ENCODE measurements around the gene COL5A1. TPM values are rescaled to one million over a fixed set of nuclear protein-coding genes. Genes with fewer than 3 reads are reported as not detected.
A peak's percentile ranks its signal among the peaks of the same experiment; 100 is the strongest.

COL5A1 gene
- total RNA-seq, 1 donor from 2014 or later, result 21.6 TPM

DNA sequence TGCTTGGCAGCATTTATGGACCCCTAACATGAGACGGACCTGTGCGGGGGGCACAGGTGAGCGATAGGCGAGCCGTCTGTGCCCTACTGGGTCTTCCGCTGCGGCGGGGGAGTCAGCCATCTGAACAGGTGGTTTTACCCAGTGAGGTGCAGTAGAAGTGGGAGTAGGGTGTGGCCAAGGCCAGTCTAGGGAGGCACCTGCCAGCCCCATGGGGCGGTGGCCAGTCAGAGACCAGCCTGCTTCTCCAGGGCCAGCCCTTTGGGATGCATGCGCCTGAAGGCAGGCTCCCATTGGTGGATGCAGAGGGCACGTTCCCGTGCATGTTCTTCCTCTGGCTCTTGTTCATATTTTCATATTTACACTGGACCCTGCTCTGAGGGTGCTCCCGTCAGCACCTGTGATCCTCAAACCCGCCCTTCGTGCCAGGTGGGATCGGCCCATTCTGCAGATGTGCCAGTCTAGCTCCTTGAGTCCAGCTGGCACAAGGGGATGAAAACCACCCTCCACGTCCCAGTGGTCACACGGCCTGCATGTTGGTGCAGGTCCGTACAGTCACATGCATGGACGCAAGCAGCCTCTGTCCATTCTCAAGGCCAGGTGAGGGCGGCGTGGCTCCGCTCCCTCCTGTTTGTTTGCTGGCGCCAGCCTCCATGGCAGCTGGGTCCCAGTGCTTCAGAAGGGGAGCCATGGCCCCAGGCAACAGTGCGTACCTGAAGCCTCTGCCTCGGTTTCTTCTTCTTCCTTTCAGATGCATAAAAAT is 9.0 kb downstream of the COL5A1 start:
- no peak for DNase-seq (ENCODE audit: low spot score)
- intact Hi-C loops (cut with DNase I), result no loop called here

DNA sequence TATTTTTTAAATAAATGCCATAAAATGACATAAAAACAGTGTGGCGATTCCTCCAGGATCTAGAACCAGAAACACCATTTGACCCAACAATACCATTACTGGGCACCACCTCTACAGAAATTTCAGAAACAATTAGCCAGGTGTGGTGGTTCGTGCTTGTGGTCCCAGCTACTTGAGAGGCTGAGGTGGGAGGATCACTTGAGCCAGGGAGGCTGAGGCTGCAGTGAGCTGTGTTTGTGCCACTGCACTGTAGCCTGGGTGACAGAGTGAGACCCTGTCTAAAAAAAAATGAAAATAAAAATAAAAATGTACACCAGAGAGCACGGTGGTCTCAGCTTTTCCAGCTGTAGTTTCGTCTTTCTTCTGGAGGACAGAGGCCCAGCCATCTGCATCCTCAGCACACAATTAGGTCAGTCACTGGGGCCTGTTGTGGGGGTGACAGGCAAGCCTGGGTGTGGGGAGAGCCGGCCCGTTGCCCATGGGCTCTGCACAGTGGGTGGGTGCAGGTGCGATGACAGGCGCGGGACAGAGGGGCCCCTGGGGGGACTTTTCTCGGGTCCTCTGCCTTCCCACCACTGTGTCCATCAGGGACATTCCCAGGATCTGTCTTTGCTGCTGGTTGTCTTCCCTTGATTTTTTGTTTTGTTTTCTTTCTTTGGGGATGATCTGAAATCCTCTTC is 9.8 kb downstream of the COL5A1 start:
- intact Hi-C loops (cut with DNase I), result no loop called here
- no peak for DNase-seq (ENCODE audit: low spot score)

GRCh38 chr9:134652291-134653225 is 11.0 kb downstream of the COL5A1 start:
- DNase-seq (ENCODE audit: low spot score), result no peak
- intact Hi-C loops (cut with DNase I), result no loop called here

- DNase-seq (ENCODE audit: low spot score), result no peak
Measured at GRCh38 chr9:134653259-134654009, 11.8 kb downstream of the COL5A1 start.

DNA sequence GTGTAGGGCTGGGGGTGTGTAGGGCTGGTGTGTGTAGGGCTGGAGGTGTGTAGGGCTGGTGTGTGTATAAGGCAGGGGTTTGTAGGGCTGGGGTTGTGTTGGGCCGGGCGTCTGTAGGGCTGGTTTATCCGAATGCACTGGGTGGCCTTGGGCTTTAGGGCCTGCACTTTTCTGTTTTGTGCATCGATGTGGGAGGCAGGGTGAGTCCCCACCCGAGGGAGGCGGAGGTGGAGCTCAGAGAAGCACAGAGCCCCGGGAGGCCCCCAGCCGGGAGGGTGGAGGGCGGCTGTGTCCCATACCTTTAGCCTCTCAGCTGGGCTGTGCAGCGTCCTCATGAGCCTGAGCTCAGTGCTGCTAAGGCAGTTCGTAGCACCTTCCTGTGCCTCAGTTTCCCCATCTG is 13.5 kb downstream of the COL5A1 start:
- intact Hi-C loops (cut with DNase I), result no loop called here
- no peak for DNase-seq (ENCODE audit: low spot score)

More at GRCh38 chr9:134653259-134654009, 11.8 kb downstream of the COL5A1 start:
- intact Hi-C loops (cut with DNase I), result no loop called here

GRCh38 chr9:134655586-134656333 is 14.2 kb downstream of the COL5A1 start:
- intact Hi-C loops (cut with DNase I), result no loop called here
- DNase-seq (ENCODE audit: low spot score), result no peak

GRCh38 chr9:134656334-134657006 is 14.9 kb downstream of the COL5A1 start:
- no peak for DNase-seq (ENCODE audit: low spot score)
- intact Hi-C loops (cut with DNase I), result no loop called here

DNA sequence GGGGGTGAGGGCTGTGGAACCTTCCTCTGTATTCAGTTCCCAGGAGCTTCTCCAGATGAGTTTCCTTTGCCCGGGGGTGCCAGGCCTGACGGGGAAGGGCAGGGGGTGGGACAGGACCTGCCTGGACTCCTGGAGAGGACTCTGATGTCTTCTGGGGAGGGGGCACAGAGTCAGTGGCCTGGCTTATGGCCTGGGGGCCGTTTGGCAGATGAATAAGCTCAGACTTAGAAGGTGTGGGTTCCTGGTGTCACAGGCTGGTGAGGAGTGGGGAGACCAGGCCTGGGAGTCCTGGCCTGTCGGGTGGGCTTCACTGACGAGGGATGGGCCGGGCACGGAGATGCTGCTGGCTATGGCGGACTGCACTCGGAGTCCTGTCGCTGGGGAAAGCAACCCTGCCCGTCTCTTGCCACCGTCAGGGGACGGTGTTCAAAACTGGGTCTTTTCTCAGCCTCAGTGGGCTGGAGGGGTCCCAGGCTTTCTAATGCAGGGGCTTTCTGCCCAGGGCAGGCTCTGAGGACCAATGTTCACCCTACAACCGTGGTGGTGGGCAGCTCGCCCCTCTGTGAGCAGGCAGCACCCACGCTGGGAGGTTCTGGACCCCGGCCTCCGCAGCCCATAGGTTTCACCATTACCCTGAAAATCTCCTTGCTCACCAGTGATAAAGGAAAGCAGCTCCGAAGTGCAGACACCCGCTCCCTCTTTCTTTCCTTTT is 16.2 kb downstream of the COL5A1 start:
- DNase-seq (ENCODE audit: low spot score), result no peak
- intact Hi-C loops (cut with DNase I), result no loop called here

GRCh38 chr9:134658378-134658955 is 16.9 kb downstream of the COL5A1 start:
- intact Hi-C loops (cut with DNase I), result no loop called here
- no peak for DNase-seq (ENCODE audit: low spot score)

- intact Hi-C loops (cut with DNase I), result no loop called here
- DNase-seq (ENCODE audit: low spot score), result no peak
Measured at GRCh38 chr9:134659688-134660131, 18.1 kb downstream of the COL5A1 start.

- intact Hi-C loops (cut with DNase I), result no loop called here
- no peak for DNase-seq (ENCODE audit: low spot score)
Measured at GRCh38 chr9:134660407-134660806, 18.8 kb downstream of the COL5A1 start.

DNA sequence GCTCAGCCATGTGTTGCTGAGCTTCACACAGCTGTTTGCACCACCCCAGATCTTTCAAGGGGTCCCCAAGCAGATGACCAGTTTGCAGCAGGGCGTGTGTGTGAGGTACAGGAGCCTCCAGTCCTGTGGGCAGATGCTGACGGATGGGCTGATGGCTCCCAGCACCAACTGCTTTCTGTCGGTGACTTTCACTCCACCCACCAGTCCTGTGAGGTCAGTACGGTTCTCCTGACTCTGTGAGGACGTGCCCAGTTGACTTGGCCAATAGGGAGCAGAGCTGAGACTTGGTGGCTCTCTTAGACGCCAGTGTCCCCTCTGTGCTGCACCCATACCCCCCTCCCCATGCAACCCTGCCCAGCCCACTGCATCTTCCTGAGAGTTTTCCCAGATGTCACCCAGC is 19.7 kb downstream of the COL5A1 start:
- intact Hi-C loops (cut with DNase I), result no loop called here

DNA sequence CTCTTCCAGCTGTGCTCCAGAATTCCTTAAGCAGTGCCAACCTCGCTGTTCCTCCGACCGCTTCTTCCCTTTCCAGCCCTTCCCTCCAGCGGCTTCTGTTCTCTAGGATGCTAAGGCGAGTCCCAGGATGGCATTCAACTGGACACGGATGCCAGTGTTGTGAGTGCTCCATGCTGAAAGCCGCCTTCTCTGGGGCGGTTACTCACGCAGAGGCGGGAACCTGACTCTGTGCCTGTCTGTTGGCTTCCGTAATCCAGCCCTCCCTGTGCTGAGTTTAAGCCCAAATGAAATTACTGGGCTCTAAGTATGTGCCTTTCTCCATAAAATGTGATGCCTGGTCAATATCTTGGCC is 20.2 kb downstream of the COL5A1 start:
- DNase-seq (ENCODE audit: low spot score), result peak; percentile 58
- intact Hi-C loops (cut with DNase I), result no loop called here

More for the DNA sequence above, 19.7 kb downstream of the COL5A1 start:
- DNase-seq (ENCODE audit: low spot score), result peak; percentile 73

- DNase-seq (ENCODE audit: low spot score), result peak; percentile 87
- intact Hi-C loops (cut with DNase I), result no loop called here
Measured at GRCh38 chr9:134662143-134662876, 20.7 kb downstream of the COL5A1 start.

- no peak for DNase-seq (ENCODE audit: low spot score)
- intact Hi-C loops (cut with DNase I), result no loop called here
Measured at GRCh38 chr9:134663084-134663483, 21.5 kb downstream of the COL5A1 start.

- DNase-seq (ENCODE audit: low spot score), result no peak
- intact Hi-C loops (cut with DNase I), result no loop called here
Measured at GRCh38 chr9:134663753-134664415, 22.3 kb downstream of the COL5A1 start.

Data from cardiac septum (tissue), 1 donor.